Smooth muscle cell (in vitro differentiated cells): ENCODE data around the gene B9D1. TPM values are rescaled to one million over a fixed set of nuclear protein-coding genes. Genes with fewer than 3 reads are reported as not detected.

Source experiments
- DNase-seq: peaks from one replicate; lab custom pipeline; 2025; ENCODE audit not compliant: unreplicated experiment; lab: John Stamatoyannopoulos, UW
- H2AFZ ChIP-seq: fragments of 200-600 bp; sonication (generic); 2 replicates; pipeline ENCODE4 v1.6.0; 2016; ENCODE audit warnings: antibody characterized with exemption, low read depth, mild to moderate bottlenecking
- H3F3A ChIP-seq: fragments of 200-600 bp; sonication (generic); 2 replicates; pipeline ENCODE4 v1.6.0; 2017; ENCODE audit warnings: antibody characterized with exemption, low read depth
- H3K27ac ChIP-seq: fragments of 200-600 bp; sonication (generic); 2 replicates; pipeline ENCODE4 v1.5.1; 2016; ENCODE audit warnings: low read depth, mild to moderate bottlenecking
- H3K27me3 ChIP-seq: fragments of 200-600 bp; sonication (generic); 2 replicates; pipeline ENCODE4 v1.6.1; 2016; ENCODE audit warnings: low read depth, mild to moderate bottlenecking
- H3K36me3 ChIP-seq: fragments of 200-600 bp; sonication (generic); 2 replicates; pipeline ENCODE4 v1.5.1; 2016; ENCODE audit warnings: low read depth
- H3K4me1 ChIP-seq: fragments of 200-600 bp; sonication (generic); 2 replicates; pipeline ENCODE4 v1.5.1; 2016; ENCODE audit warnings: low read depth
- H3K4me2 ChIP-seq: fragments of 200-600 bp; sonication (generic); 2 replicates; pipeline ENCODE4 v1.6.0; 2016; ENCODE audit warnings: mild to moderate bottlenecking
- H3K4me3 ChIP-seq: fragments of 200-600 bp; sonication (generic); 2 replicates; pipeline ENCODE4 v1.5.1; 2016; ENCODE audit warnings: mild to moderate bottlenecking
- H3K79me2 ChIP-seq: fragments of 200-600 bp; sonication (generic); 2 replicates; pipeline ENCODE4 v1.6.0; 2016; ENCODE audit warnings: low read depth, mild to moderate bottlenecking
- H3K9ac ChIP-seq: fragments of 200-600 bp; sonication (generic); 2 replicates; pipeline ENCODE4 v1.6.0; 2016; ENCODE audit warnings: low read depth
- H3K9me3 ChIP-seq: fragments of 200-600 bp; sonication (generic); replicated peaks from 2 replicates; pipeline ENCODE4 v1.5.1; 2016; ENCODE audit warnings: low read depth
- H4K20me1 ChIP-seq: fragments of 200-600 bp; sonication (generic); 2 replicates; pipeline ENCODE4 v1.6.0; 2016; ENCODE audit warnings: low read depth
- CTCF ChIP-seq: fragments of 200-600 bp; sonication (generic); IDR thresholded peaks from 2 replicates; pipeline ENCODE4 v1.5.1; 2017; ENCODE audit warnings: borderline replicate concordance, mild to moderate bottlenecking, antibody characterized with exemption; ENCODE audit not compliant: insufficient read depth, poor library complexity, severe bottlenecking
- WGBS: methylation state at CpG from one replicate; pipeline ENCODE4 v1.1.7; 2016; ENCODE audit warnings: low lambda C conversion rate; 5-methylcytosine and 5-hydroxymethylcytosine counted together
- polyA plus RNA-seq: library from polyadenylated mRNA; unstranded; fragments of >200 nt; fragmentation: Nextera tagmentation; extraction: Ambion mirVana; gene quantifications from 2 replicates; pipeline ENCODE4 v1.2.1, GENCODE V29; 2016
- total RNA-seq: library from RNA; depleted of rRNA; stranded (reverse); fragments of >200 nt; gene quantifications from 2 replicates; pipeline ENCODE4 v1.2.3, GENCODE V29; 2014

The B9D1 gene
- total and polyA plus RNA-seq, 2 experiments from 2014 or later: 21.9 to 45.5 TPM

- no peaks in the 10 kb centered on the region for H3K79me2 ChIP-seq
- TF ChIP-seq CTCF: peak; percentile 16
- DNase-seq: no peak
- peaks cover 11% of the 10 kb centered on the region for H4K20me1 ChIP-seq
- 88% methylated on average over 9 of the region's 9 CpGs for WGBS
- no peak overlapping the region for H2AFZ ChIP-seq
- H3K9ac ChIP-seq: no peak overlapping the region
- no peak overlapping the region for H3K27ac ChIP-seq
- no peak overlapping the region for H3K4me2 ChIP-seq
- no peaks in the 10 kb centered on the region for H3K27me3 ChIP-seq
- no peaks in the 10 kb centered on the region for H3K36me3 ChIP-seq
- H3K4me3 ChIP-seq: no peak overlapping the region
- peaks cover 8% of the 10 kb centered on the region for H3K4me1 ChIP-seq
- no peaks in the 10 kb centered on the region for H3K9me3 ChIP-seq
- peaks cover 6% of the 10 kb centered on the region for H3F3A ChIP-seq
Observed at GRCh38 chr17:19321481-19322128, 40.9 kb downstream of the B9D1 start.

GRCh38 chr17:19320876-19321275, 41.6 kb downstream of the B9D1 start:
- H3K9me3 ChIP-seq: no peaks in the 10 kb centered on the region
- H3K4me2 ChIP-seq: no peak overlapping the region
- no peak for TF ChIP-seq CTCF
- no peak overlapping the region for H3K4me3 ChIP-seq
- no peak overlapping the region for H3K9ac ChIP-seq
- peaks cover 6% of the 10 kb centered on the region for H3F3A ChIP-seq
- no peak overlapping the region for H3K27ac ChIP-seq
- H3K27me3 ChIP-seq: no peaks in the 10 kb centered on the region
- no peak for DNase-seq
- H3K79me2 ChIP-seq: no peaks in the 10 kb centered on the region
- no peaks in the 10 kb centered on the region for H3K36me3 ChIP-seq
- peaks cover 9% of the 10 kb centered on the region for H3K4me1 ChIP-seq
- H2AFZ ChIP-seq: no peak overlapping the region
- 98% methylated on average over 5 of the region's 5 CpGs for WGBS
- H4K20me1 ChIP-seq: peaks cover 15% of the 10 kb centered on the region

DNA sequence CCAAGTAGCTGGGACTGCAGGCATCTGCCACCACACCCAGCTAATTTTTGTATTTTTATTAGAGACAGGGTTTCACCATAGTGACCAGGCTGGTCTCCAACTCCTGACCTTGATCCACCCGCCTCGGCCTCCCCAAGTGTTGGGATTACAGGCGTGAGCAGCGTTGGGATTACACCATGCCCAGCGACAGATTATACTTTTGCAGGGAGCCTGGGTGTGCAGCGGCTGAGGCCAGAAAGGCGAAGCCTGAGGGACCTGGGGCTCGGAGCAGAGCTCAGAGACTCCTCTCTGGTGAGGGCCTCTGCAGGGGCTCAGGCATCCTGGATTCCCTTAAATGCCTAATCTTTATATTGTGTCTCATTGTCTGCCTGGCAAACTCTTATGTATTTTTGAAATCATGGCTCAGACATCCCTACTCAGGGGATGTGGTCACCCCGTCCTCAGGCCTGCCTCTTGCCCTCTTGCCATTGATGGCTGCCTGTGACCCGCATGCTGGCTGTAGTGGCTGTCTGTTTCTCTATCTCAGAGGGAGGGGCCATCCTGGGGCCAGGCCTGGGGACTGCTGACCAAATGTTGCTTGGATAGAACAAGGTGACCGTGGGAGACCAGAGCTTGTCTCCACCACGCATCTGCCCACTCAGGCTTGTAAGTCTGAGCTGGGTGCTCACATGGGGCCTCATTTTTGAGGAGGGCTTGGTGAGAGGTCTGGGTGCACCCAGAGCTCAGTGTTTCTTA, 42.6 kb downstream of the B9D1 start:
- Histone ChIP-seq H3K4me2 (no peak overlapping the region), H3F3A (no peaks in the 10 kb centered on the region), H3K36me3 (no peaks in the 10 kb centered on the region), H3K9ac (no peak overlapping the region), H3K9me3 (no peaks in the 10 kb centered on the region), H3K79me2 (no peaks in the 10 kb centered on the region), H3K4me1 (peaks cover 9% of the 10 kb centered on the region), H3K27ac (no peak overlapping the region), H3K4me3 (no peak overlapping the region), H3K27me3 (no peaks in the 10 kb centered on the region), H4K20me1 (peaks cover 15% of the 10 kb centered on the region), H2AFZ (no peak overlapping the region)
- 92% methylated on average over 12 of the region's 12 CpGs for WGBS
- no peak for TF ChIP-seq CTCF
- no peak for DNase-seq

DNA sequence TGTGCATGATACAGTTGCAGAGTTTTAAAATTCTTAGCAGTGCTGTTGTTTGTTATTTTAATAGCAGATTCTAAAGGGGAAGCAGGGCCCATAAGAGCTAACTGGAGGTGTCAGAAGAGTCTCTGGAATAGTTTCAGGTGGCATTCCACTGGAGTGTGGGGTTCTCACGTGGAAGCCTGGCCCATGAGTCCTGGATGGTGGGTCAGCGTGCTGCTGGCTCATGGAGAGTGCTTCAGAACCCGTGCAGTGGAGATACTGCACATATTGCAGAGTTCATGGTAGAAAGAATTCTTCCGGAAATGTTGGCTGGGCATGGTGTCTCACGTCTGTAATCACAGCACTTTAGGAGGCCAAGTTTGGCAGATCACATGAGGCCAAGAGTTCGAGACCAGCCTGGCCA, 43.9 kb downstream of the B9D1 start:
- H4K20me1 ChIP-seq: peaks cover 15% of the 10 kb centered on the region

More for the DNA sequence above, 43.9 kb downstream of the B9D1 start:
- Histone ChIP-seq H3K9me3 (no peaks in the 10 kb centered on the region), H3K4me2 (no peak overlapping the region), H2AFZ (no peak overlapping the region), H3F3A (no peaks in the 10 kb centered on the region), H3K4me3 (no peak overlapping the region), H3K4me1 (peaks cover 9% of the 10 kb centered on the region), H3K27ac (no peak overlapping the region), H3K9ac (no peak overlapping the region), H3K79me2 (no peaks in the 10 kb centered on the region), H3K36me3 (no peaks in the 10 kb centered on the region), H3K27me3 (no peaks in the 10 kb centered on the region)
- no peak for DNase-seq
- no peak for TF ChIP-seq CTCF
- 98% methylated on average over 6 of the region's 6 CpGs for WGBS
